GM18499 (cell line): Measurements from ENCODE around the gene ZBTB7A.

Experiments
- ATAC-seq: cut with Tn5 transposase; IDR thresholded peaks from one replicate; pipeline ENCODE4 v1.9.1; 2021; ENCODE audit warnings: moderate number of reproducible peaks; ENCODE audit not compliant: insufficient read depth, unreplicated experiment

Gene ZBTB7A

DNA sequence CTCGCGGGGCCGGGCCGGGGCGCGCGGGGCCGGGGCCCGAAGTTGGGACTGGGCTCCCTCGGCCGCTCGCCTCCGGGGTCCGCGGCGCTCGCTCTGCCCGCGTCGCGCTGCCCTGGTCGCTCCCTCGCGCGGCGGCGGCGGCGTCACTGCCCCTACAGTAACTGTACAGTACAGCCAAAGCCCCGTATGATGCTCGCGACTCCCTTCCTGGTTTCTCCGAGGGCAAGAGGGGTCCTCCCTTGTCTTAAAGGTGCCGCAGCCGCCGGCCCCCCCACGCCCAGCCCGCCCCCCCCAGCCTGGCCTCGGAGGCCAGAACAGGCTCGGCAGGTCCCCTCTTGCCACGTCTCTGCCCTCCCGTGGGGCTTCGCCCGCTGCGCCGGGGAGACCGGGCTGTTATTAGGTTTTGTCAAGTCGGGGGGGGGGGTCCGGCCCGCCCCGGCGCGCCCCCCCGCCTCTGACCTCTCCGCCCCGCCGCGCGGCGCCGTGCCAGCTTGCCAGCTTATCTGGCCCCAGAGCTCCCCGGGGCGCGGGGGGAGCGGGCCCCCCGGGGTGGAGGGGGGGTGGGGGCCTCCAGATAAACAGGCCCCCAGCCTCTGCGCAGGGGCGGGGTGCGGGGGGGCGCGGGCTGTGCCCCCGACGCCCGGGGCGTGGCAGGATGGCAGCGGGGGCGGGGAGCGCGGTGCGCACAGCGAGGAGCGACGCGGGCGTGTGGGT lies at the start of gene ZBTB7A:
Gene ZBTB7A (minus strand): TSS at position 218 of the 714 bp plus-strand sequence. CDS start 11,667 bp downstream, outside the sequence.
- ATAC-seq, result no peak

DNA sequence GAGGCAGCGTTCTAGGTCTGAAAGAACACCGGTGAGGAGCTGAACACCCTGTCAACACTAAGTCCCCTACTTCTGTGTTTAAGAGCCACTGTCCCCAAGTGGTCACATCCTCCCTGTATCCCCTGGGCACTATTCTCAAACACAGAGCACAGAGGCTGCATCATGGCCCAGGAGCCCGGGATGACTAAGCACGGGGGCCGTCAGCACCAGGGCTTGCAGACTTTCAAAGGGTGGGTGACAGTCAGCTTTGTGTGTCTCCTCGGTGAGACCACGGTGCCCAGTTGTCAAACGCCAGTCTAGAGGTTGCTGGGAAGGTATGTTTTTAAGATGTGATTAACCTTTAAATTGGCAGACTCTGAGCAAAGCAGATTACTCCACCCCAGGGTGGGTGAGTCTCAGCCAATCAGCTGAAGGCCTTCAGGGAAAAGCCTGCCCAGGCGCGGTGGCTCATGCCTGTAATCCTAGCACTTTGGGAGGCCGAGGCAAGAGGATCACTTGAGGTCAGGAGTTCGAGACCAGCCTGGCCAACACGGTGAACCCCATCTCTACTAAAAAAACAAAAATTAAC lies 49.2 kb upstream of the ZBTB7A start:
- ATAC-seq, result no peak

DNA sequence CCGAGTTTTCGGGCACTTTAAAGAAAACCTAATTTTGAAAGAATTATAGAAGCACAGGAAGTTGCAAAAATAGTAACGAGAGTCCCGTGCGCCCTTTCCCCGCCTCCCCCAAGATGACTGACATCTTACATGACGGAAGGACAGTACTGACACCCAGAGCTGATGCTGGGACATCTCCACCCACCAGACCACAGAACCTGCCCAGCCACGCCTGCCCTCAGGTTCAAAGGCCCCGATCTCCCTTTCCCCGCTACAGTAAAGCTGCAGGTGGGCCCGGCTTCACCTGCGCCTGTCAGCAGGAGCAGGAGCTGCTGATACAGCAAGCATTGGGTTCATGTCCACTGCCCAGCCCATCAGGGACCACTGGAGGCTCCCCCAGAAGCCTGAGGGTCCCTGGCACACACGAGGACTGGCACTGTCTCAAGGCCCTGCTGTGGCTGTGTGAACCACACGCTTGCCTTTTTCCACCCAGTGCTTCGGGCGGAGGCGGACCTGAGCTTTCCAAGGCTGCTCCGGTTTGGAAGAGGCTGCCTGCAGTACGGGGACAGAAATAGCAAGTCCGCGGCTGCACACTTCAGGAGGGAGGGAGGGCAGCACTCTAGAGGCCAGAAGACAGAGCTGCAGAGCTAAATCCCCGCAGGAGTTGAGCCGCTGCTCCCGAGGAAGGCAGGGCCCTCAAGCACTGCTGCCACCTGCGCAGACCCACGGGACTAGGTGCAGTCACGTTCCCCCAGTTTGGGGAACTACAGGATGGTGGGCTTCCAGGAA lies 48.5 kb upstream of the ZBTB7A start:
- ATAC-seq, result no peak

DNA sequence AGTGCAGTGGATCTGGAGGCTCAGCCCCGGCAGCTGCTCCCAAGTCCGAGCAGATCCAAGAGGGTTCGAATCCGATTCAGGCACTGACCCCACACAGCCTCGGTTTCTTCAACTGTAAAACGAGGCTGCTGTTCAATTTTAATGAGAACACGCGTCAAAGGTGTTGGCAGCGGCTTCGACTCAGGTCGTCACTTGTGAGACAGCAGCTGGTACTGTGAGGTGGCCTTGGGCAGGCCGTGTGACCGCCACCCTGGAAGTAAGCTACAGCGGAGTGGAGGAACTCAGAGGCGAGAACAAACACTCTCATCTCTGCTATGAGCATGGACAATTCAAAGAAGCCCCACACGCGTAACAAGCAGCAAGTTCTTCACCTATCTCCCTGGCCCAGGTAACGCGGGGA lies 47.5 kb upstream of the ZBTB7A start:
- ATAC-seq, result no peak

DNA sequence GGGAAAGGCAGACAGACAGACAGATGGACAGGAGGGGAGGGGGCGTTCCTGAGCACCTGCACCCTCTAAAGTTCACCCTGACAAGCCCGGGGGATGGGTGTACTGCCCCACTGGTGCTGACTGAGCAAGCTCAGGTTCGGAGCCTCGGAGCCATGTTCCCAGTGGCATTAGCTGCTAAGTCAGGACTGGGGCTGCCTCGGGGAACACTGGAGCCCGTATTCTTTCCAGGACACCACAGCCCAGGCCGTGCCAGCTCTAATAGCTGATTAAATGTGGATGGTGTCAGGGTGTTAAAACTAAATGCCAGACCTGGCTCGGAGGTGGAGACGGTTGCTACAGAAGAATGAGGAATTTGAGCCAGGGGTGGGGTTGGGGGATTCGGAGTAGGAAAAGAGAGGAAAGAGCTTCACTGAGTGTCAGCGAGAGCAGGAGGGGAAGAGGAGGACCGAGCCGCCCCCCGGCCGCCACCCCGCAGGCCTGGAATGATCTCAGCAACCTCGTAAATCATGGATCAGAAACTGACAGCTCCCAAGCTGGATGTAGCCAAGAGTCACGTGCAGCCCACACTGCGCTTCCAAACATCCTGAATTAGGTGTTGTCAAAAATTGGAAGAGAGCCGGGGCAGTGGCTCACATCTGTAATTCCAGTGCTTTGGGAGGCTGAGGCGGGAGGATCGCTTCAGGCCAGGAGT lies 46.8 kb upstream of the ZBTB7A start:
- ATAC-seq, result no peak

DNA sequence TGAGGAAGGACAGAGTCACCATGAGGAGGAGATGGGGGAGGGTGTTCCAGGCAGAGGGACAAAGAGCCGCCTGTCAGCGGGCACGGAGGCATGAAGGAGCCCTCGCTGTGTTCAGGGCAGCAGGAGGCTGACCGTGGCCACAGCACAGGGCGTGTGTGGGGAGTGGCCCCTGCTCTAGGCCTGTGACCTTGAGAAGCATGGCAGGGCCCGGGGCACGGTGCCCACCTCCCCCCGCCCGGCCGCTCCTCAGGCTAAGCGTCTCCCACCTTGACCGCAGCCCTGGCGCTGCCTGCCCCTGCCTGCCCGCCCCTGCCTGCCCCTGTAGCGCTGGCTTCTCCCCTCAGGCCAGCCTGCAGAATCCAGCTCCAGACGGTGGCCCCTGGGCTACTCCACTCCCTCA lies 45.7 kb upstream of the ZBTB7A start:
- no peak for ATAC-seq

DNA sequence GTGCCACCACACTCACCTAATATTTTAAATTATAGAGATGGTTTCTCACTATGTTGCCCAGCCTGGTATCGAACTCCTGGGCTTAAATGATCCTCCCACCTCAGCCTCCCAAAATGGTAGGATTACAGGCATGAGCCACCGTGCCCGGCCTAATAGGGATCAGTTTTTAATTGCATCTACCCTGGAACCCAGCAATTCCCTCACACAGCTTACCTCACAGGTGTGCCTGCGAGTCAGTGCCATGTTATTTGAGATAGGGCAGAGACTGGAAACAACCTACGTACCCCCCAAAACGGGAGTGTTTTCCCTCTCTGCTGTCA lies 42.9 kb upstream of the ZBTB7A start:
- ATAC-seq, result no peak

DNA sequence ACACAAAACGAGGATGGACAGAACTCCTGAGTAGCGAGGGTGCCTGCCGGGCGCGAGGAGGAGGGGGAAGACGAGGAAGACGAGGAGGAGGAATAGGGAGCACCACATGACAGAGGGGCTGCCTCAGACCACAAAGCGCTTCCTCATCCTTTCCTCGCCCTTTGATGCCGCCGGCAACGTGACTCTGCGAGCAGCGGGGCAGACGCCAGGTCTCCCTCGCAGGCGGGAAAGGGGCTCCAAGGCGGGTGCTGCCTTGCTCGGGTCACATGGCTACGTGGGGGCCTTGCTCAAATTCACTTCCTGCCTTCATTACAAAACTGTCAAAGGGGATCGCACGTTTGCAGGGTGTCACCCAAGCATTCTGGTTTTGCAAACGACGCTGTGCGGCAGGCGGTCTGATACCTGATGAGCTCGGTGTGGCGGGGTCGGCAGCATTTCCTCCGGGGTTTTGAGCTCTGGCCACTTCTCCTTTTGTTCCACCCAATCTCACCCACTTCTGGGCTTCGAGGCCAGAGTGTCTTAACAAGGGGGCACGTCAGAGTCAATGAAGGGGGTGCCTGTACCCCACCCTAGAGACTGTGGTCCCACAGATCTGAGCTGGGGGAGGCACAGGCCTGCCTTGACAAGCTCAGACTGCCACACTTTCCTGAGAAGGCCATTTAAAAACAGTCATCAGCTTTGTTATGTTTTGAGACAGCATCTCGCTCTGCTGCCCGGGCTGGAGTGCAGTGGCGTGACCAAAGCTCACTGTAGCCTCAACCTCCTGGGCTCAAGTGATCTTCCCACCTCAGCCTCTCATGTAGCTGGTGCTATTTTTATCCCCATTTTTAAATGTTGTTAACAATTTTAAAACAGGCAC lies 42.3 kb upstream of the ZBTB7A start:
- no peak for ATAC-seq

DNA sequence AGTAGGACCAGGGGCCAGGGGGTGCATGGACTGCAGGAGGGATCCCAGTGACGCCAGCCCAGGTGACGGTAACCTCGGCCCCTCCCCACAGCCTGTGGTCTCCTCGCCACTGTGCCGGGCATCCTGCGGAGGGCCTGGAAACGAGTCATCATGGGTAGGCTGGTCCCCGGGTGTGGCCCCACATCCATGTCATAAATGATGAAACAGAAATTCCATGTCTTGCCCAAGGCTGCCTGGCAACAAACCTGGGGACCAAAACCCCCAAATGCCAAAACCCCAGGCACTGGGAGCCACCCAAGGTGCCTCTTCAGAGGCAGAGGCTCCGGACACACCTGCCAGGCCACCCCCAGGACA lies 36.4 kb upstream of the ZBTB7A start:
- no peak for ATAC-seq

DNA sequence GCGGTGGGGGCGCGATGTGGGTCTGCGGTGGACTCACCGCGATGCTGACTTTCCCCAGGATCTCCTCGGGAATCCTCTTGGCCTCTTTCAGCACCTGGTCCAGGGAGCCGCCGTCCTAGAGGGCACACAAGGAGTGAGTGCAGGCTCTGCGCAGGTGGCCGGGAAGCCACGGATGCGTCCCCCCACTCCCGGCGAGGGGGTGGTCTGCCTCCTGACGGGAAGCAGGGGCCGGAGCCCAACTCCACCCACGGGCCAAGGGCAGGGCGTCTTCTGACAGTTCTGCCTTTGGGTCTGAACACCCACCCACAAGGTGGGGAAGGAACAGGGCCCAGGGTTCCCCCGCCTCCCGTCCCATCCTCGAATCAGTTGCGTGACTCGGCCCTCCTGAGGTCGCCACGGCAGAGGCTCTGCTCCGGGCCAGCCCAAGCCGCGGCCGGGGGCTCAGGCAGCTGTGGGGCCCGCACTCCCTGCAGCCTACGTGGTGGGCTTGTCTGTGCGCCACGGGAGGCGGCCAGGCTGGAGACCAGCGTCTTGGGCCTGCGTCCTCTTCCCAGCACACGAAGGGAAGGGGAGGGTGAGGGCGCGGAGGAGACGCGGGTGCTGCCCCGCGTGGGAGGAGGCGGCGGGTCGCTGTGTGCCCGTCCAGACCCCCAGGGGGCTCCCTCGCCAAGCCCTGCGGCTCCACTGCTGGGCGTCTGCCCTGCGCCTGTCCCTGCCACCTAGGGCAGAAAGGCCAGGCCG lies 35.8 kb upstream of the ZBTB7A start:
- ATAC-seq, result no peak

DNA sequence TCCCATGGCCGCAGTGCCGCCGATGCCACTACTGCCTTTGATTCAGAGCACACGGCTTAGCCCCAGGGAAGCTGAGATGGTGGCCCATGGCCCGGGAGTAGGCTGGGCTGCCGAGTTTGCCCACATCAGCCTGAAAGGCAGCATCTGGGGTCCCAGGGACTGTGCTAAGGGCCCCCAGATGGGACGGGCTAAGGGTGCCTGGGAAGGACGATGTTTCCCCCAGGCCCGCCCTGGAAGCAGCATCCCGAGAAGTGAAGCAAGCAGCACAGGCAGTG lies 34.7 kb upstream of the ZBTB7A start:
- no peak for ATAC-seq

DNA sequence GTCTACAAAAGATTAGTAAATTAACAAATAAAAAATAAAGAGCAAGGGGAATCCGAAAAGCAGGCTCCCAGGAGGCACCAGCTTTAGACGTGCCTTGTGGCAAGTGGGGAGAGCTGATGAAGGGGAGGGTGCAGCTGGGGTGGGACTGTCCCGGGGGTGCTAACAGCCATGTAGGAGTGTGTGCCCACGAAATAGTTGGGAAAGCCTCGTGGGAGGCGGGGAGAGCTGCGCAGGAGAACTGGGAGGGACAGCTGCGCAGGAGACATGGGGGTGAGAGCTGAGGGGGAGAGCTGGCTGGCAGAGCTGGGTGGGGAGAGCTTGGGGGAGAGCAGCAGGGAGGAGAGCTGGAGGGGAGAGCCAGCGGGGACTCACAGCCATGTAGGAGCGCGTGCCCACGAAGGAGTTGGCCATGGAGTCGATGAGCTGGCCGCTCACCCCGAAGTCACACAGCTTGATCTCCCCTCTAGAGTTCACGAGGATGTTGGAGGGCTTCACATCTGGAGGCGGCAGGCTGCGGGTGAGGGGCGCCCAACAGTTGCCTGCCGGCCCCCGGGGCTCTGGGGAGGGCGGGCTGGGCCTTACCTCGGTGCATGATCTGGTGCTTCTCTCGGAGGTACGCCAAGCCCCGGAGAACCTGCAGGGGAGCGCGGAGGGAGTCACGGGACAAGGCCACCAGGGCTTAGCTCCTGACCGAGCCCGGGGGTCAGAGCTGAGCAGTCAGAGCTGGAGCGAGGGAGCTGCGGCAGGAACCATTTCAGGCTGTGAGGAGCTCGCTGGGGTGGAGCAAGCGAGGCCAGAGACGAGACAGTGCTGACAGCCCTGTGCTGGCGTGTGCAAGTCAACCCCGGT lies 34.2 kb upstream of the ZBTB7A start:
- no peak for ATAC-seq

DNA sequence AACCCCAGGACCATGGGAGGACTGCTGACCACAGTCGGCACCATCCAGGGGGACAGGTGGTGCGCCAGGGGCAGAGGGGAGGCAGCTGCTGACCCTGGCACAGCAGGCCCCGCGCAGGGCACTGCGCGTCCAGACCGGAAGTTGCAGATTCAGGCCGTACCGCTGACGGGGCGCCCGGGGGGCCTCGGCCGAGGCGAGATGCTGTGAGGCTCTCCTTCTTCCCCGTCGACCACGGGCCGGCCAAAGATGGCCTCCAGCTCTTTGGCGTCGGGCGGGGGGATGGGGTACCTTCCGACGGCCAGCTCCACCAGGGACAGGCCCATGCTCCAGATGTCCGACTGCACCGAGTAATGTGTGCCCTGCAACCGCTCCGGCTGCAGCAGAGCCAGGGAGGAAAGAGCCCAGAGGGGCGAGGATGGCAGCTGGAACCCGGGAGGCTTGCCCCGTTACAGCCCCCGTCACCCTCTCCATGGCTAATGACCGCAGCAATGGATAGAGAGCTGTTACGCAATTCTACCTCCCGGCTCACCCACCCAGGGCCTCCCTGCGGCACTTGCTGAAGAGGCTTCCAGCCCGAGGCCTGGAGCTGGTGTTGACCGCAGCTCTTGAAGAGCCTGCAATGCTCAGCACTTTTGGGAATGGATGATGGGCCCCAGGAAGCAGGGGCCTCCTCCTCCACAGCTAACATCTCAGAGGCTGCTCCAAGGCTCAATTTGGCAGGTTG lies 32.5 kb upstream of the ZBTB7A start:
- no peak for ATAC-seq

DNA sequence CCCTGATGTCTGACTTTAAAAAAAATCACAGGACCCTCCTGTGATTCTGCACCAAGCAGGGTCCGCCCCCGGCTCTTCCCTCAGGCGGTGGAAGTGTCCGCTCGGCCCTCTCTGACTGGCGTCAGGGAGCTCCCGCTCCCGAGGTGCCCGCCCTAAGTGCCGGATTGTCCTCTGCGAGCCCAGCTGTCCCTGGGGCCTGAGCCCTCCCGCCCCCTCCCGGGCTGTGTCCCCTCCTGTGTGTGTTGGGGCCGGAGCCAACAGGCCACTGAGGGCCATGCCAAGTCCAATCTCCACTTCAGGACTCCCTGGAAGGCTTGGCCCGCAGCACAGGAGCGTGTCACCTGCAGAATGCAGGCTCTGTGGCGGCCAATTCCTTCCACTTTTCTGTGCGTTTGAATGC lies 31.8 kb upstream of the ZBTB7A start:
- ATAC-seq, result no peak

DNA sequence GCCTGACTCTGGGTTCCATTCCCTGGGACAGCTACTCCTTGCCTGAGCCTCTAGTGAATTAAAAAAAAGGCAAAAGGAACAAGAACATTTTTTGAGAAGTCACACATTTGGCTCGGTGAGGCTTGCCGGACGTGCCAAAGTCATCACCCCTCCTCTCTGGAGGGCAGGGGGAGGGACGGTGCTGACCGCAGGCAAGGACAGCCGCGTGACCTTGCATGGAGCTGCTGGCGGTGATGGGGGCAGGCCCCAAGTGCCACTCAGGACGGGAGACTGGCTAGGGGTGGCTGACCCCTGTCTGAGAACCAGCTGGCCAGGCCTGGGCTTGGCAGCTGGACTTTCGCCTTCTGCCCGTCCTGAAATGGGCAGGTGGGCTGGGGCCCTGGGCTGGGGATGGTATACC lies 30.8 kb upstream of the ZBTB7A start:
- ATAC-seq, result no peak

DNA sequence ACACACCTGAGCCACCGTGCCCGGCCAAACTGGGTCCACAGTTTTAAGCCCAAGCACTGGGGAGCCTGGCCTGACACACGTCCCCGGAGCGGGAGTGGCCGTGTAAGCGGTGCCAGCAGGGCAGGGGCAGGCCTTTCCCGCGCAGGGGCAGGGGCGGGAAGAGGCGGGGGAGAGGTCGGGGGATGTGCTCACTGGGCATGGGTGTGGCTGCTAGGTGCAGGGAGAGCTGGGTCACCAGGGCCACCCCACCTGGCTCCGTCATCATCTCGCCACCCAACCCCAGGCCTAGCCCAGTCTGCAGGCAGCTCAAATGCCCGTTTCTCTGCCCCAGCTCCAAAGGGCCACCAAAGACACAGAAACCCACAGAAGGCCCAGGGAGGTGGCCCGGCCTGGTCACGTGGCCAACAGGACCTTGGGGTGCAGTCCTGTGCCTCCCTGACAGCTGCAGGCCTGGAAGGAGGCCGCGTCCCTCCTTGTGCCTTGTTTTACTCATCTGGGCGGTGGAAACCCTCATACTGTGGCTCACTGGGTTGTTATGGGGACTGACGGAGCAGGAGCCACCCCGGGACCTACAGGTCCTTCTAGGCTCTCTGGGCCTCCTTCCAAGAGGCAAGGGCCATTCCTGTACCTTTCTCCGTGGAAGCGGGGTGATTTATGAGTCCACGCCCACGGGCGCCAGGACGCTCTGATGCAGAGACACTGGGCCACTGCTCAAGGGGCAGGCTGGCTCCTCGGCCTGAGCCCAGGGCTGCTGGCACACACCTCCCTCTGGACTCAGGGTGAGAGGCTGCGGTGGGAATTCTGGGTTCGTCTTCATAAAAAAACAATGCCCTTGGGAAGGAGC lies 29.6 kb upstream of the ZBTB7A start:
- no peak for ATAC-seq

DNA sequence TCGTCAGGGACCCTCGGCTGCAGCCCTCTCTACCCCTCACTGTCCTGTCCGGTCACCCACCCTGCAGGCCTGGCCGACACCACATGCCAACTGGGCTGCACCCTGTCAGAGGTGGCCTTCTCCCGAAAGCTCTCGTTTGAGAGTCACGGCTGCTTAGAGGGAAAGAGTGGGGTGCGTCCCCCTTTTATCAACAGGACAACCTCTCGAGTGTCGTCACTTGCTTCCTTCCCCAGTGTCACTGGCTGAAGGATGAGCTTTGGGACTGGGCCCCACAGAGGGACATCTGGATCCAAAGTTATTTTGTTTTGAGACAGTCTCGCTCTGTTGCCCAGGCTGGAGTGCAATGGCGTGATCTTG lies 28.8 kb upstream of the ZBTB7A start:
- no peak for ATAC-seq
